Hepatocyte (in vitro differentiated cells): ENCODE results near the gene ME3. TPM values are rescaled to one million over a fixed set of nuclear protein-coding genes. Genes with fewer than 3 reads are reported as not detected.

Source experiments
- DNase-seq: peaks from one replicate; pipeline ENCODE4 v3.0.0-alpha.2; 2016; ENCODE audit warnings: low spot score
- H2AFZ ChIP-seq: fragments of 200-600 bp; sonication (generic); 2 replicates; pipeline ENCODE4 v1.6.0; 2016; ENCODE audit warnings: antibody characterized with exemption, mild to moderate bottlenecking
- H3K27ac ChIP-seq: fragments of 200-600 bp; sonication (generic); 2 replicates; pipeline ENCODE4 v1.5.1; 2016; ENCODE audit warnings: mild to moderate bottlenecking
- H3K27me3 ChIP-seq: fragments of 200-600 bp; sonication (generic); 2 replicates; pipeline ENCODE4 v1.6.1; 2016
- H3K36me3 ChIP-seq: fragments of 200-600 bp; sonication (generic); replicated peaks from 2 replicates; pipeline ENCODE4 v1.5.1; 2016; ENCODE audit warnings: low read depth; ENCODE audit not compliant: insufficient read depth
- H3K4me1 ChIP-seq: fragments of 200-600 bp; sonication (generic); 2 replicates; pipeline ENCODE4 v1.5.1; 2016; ENCODE audit warnings: mild to moderate bottlenecking, moderate library complexity; ENCODE audit not compliant: insufficient read depth
- H3K4me2 ChIP-seq: fragments of 200-600 bp; sonication (generic); 2 replicates; pipeline ENCODE4 v1.6.0; 2016
- H3K4me3 ChIP-seq: fragments of 200-600 bp; sonication (generic); 2 replicates; pipeline ENCODE4 v1.5.1; 2016; ENCODE audit warnings: mild to moderate bottlenecking
- H3K79me2 ChIP-seq: fragments of 200-600 bp; sonication (generic); 2 replicates; pipeline ENCODE4 v1.6.0; 2017; ENCODE audit warnings: mild to moderate bottlenecking
- H3K9me2 ChIP-seq: fragments of 200-600 bp; sonication (generic); replicated peaks from 2 replicates; pipeline ENCODE4 v1.6.0; 2017; ENCODE audit warnings: mild to moderate bottlenecking; ENCODE audit not compliant: insufficient read depth
- H3K9me3 ChIP-seq: fragments of 200-600 bp; sonication (generic); 2 replicates; pipeline ENCODE4 v1.5.1; 2016; ENCODE audit warnings: low read depth, mild to moderate bottlenecking
- H4K20me1 ChIP-seq: fragments of 200-600 bp; sonication (generic); 2 replicates; pipeline ENCODE4 v1.6.0; 2016; ENCODE audit warnings: mild to moderate bottlenecking; ENCODE audit not compliant: insufficient read depth, poor library complexity, severe bottlenecking
- EZH2 ChIP-seq: fragments of 200-600 bp; sonication (generic); IDR thresholded peaks from 2 replicates; pipeline ENCODE4 v1.6.1; 2016; ENCODE audit warnings: antibody characterized with exemption, mild to moderate bottlenecking, borderline replicate concordance
- EZH2phosphoT487 ChIP-seq: fragments of 200-600 bp; sonication (generic); IDR thresholded peaks from one replicate; pipeline ENCODE4 v1.6.1; 2018; ENCODE audit warnings: antibody characterized with exemption, mild to moderate bottlenecking, low read depth, moderate library complexity; ENCODE audit not compliant: unreplicated experiment, severe bottlenecking
- WGBS: methylation state at CpG from one replicate; pipeline ENCODE4 v1.1.6; 2016; ENCODE audit warnings: low lambda C conversion rate; ENCODE audit errors: missing lambda C conversion rate; 5-methylcytosine and 5-hydroxymethylcytosine counted together
- polyA plus RNA-seq: library from polyadenylated mRNA; unstranded; fragments of >200 nt; fragmentation: Nextera tagmentation; extraction: Ambion mirVana; gene quantifications from 2 replicates; pipeline ENCODE4 v1.2.1, GENCODE V29; 2016
- total RNA-seq: library from RNA; depleted of rRNA; stranded (reverse); fragments of >200 nt; gene quantifications from 2 replicates; pipeline ENCODE4 v1.2.3, GENCODE V29; 2014
- TF ChIP-seq, protein P1 (sequence below): fragments of 200-600 bp; sonication (generic); IDR thresholded peaks from 2 replicates; pipeline ENCODE4 v1.5.1; 2016; ENCODE audit warnings: antibody characterized with exemption, mild to moderate bottlenecking; ENCODE audit not compliant: poor library complexity

Gene ME3
- total and polyA plus RNA-seq, 2 experiments from 2014 or later: 10.3 to 16.1 TPM

- Histone ChIP-seq H3K4me2 (no peak overlapping the region), H3K27ac (no peak overlapping the region), H3K4me1 (peaks cover 27% of the 10 kb centered on the region), H3K27me3 (no peaks in the 10 kb centered on the region), H3K9me2 (no peaks in the 10 kb centered on the region), H4K20me1 (no peaks in the 10 kb centered on the region), H3K4me3 (no peak overlapping the region), H3K79me2 (no peaks in the 10 kb centered on the region), H3K9me3 (no peaks in the 10 kb centered on the region), H3K36me3 (no peaks in the 10 kb centered on the region), H2AFZ (no peak overlapping the region)
- DNase-seq: no peak
- whole genome bisulfite sequencing: 93% methylated on average over 4 of the region's 4 CpGs
- TF ChIP-seq EZH2 (no peak), EZH2phosphoT487 (no peak)
- TF ChIP-seq, protein P1, sequence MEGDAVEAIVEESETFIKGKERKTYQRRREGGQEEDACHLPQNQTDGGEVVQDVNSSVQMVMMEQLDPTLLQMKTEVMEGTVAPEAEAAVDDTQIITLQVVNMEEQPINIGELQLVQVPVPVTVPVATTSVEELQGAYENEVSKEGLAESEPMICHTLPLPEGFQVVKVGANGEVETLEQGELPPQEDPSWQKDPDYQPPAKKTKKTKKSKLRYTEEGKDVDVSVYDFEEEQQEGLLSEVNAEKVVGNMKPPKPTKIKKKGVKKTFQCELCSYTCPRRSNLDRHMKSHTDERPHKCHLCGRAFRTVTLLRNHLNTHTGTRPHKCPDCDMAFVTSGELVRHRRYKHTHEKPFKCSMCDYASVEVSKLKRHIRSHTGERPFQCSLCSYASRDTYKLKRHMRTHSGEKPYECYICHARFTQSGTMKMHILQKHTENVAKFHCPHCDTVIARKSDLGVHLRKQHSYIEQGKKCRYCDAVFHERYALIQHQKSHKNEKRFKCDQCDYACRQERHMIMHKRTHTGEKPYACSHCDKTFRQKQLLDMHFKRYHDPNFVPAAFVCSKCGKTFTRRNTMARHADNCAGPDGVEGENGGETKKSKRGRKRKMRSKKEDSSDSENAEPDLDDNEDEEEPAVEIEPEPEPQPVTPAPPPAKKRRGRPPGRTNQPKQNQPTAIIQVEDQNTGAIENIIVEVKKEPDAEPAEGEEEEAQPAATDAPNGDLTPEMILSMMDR: no peak
Observed at GRCh38 chr11:86503131-86503530, 169.3 kb downstream of the ME3 start.

- Histone ChIP-seq H3K36me3 (no peaks in the 10 kb centered on the region), H3K79me2 (no peaks in the 10 kb centered on the region), H2AFZ (no peak overlapping the region), H4K20me1 (no peaks in the 10 kb centered on the region), H3K4me2 (no peak overlapping the region), H3K9me3 (no peaks in the 10 kb centered on the region), H3K4me3 (no peak overlapping the region), H3K27me3 (no peaks in the 10 kb centered on the region), H3K27ac (no peak overlapping the region), H3K9me2 (no peaks in the 10 kb centered on the region), H3K4me1 (peaks cover 24% of the 10 kb centered on the region)
- TF ChIP-seq EZH2phosphoT487 (no peak), EZH2 (no peak)
- TF ChIP-seq, protein P1: no peak
- WGBS: 86% methylated on average over 3 of the region's 3 CpGs
- DNase-seq: no peak
Observed at GRCh38 chr11:86502137-86502642, 170.2 kb downstream of the ME3 start.

GRCh38 chr11:86500500-86501140 is 171.8 kb downstream of the ME3 start:
- H3K9me2 ChIP-seq: no peaks in the 10 kb centered on the region
- H4K20me1 ChIP-seq: no peaks in the 10 kb centered on the region
- no peaks in the 10 kb centered on the region for H3K79me2 ChIP-seq
- no peaks in the 10 kb centered on the region for H3K36me3 ChIP-seq
- DNase-seq: no peak
- H3K27me3 ChIP-seq: no peaks in the 10 kb centered on the region
- H3K4me2 ChIP-seq: no peak overlapping the region
- H3K27ac ChIP-seq: peak overlapping the region; percentile 68
- H2AFZ ChIP-seq: no peak overlapping the region
- H3K4me3 ChIP-seq: no peak overlapping the region
- peaks cover 16% of the 10 kb centered on the region for H3K4me1 ChIP-seq
- H3K9me3 ChIP-seq: no peaks in the 10 kb centered on the region
- TF ChIP-seq EZH2phosphoT487 (no peak), EZH2 (no peak)
- TF ChIP-seq, protein P1: no peak
- 86% methylated on average over 3 of the region's 3 CpGs for WGBS
